AG08396 (cell line): ENCODE data around the gene ZNF648.
"Not testable (repeated sequence)": the region's sequence is repeated elsewhere in the genome, so short reads cannot be mapped to it uniquely, and the experiment has no call there.

ENCODE experiments used
- DNase-seq: peaks from one replicate; pipeline ENCODE4 v3.0.0; 2012; ENCODE audit warnings: low spot score, mixed read lengths

Gene ZNF648

DNA sequence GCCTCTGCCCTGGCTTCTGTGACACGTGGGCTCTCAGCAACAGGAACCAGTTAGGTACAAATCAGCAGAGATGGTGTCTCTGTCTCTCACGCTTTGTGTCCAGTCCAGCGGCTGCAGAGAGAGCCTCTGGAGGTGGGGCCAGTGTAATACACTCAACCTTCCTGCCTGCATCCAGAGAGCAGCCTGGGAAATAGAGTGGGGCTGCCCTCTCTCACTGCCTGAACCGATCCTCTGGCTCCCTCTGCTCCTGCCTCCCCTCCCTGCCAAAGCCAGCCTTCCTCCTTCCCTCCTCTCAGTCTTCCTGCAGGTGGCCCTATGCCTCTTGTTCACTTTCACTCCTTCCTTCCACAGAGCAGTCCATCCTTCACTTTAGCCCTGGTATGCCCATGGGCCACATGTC is at the start of gene ZNF648:
ZNF648 (minus strand) TSS at position 119 of the 400 bp plus-strand sequence. CDS start 3,702 bp downstream, outside the sequence.
- DNase-seq: no peak

GRCh38 chr1:182110635-182111034 is 49.1 kb upstream of the ZNF648 start:
- DNase-seq: no peak

- no peak for DNase-seq
Observed at GRCh38 chr1:182109771-182110170, 48.3 kb upstream of the ZNF648 start.

- no peak for DNase-seq
Observed at GRCh38 chr1:182107209-182107608, 45.7 kb upstream of the ZNF648 start.

- no peak for DNase-seq
Observed at GRCh38 chr1:182102043-182102416, 40.5 kb upstream of the ZNF648 start.

DNA sequence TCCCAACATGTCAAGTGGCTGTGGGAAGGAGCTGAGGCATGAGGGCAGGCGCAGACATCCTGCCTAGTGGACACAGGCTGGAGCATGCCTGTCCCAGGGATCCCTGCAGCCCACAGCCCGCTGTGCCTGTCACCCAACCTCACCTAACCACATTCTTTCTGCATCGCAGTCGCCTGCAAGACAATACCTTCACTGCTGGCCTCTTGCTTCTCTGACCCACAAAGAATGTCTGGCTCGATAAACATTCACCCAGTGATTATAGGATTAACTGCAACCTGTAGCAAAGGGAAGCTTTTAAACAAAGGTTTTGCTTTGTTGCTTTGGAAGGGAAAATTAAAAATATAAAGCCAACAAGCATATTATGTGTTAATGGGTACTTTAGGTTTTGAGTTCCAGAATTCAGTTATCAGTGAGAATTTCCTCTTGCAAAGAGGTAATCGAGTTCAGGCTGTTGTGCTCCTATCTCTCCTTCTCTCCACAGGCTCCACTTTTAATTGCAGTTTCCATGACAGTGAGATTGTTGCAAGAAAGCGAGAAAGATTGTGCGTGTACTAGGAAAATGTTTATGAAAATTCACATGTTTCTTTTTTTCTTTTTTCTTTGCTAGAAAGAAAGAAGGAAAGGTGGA is 40.0 kb upstream of the ZNF648 start:
- no peak for DNase-seq

DNA sequence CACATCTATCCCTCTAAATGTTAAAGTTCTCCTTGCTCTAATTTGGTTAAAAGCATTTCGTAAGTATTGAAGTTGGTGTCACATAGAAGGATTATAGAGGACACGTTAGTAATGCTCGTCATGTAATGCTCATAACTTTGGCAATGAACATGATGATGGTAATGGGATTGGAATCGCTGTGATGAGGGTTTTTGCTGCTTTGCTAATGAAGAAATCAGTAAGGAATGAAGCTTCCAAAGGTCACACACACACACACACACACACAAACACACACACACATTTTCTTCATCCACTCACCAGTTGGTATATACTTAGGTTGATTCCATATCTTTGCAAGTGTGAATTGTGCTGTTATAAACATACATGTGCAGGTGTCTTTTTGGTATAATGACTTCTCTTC is 36.8 kb upstream of the ZNF648 start:
- no peak for DNase-seq

- DNase-seq: no peak
Observed at GRCh38 chr1:182095946-182096345, 34.4 kb upstream of the ZNF648 start.

DNA sequence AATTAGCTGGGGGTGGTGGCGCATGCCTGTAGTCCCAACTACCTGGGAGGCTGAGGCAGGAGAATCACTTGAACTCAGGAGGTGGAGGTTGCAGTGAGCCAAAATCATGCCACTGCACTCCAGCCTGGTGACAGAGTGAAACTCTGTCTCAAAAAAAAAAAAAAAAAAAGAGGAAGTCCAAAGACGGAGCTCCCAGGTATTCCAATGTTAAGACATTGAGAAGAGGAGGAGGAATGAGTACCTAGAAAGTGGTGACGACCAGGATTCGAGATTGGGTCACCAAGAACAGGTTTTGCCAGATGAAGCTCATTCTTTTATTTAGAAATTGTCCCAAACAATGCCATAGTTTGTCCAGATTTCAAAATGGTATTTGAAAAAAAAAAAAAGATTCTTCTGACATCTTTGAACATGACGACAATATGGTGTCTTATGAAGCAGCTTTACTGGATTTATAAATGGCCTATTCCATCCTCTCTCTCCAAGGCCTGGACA is 33.0 kb upstream of the ZNF648 start:
- not testable (repeated sequence) for DNase-seq

- DNase-seq: no peak
Observed at GRCh38 chr1:182093781-182094180, 32.3 kb upstream of the ZNF648 start.

DNA sequence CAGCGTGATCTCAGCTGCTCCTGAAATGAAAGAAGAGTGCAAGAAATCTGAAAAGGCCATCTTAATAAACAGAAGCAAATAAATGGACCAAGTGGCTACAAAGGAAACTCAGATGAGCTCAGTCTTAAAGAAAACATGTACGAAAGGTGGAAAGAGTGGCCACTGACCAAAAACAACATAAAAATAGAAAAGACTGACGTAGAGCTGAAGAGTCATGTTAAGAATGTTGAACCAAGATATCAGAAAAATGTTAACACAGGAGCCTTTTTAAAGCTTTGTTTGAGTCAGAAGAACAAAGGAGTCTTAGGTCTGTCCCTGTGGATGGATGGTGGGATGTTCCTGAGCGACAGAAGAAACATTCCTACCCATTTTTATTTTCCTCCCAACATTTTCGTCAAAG is 30.8 kb upstream of the ZNF648 start:
- no peak for DNase-seq

DNA sequence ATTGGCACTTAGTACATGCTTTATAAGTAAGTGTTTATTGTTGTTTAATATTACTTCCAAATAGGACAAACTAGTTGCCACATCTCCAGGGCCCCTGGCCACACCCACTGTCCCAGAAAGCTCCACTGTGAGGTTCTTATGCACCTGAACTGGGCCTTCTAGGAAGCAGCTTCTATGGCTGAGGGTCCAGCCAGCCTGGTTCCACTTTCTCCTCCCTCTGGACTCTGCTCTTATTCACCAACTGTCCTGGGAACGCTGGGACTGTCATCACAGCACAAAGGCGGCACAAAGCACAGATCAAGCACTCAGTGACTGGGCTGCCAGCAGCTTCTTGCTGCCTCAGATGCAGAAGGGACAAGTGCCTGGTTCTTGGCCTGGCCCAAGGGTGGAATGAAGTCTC is 29.6 kb upstream of the ZNF648 start:
- DNase-seq: no peak

- DNase-seq: no peak
Observed at GRCh38 chr1:182087719-182088350, 26.3 kb upstream of the ZNF648 start.

DNA sequence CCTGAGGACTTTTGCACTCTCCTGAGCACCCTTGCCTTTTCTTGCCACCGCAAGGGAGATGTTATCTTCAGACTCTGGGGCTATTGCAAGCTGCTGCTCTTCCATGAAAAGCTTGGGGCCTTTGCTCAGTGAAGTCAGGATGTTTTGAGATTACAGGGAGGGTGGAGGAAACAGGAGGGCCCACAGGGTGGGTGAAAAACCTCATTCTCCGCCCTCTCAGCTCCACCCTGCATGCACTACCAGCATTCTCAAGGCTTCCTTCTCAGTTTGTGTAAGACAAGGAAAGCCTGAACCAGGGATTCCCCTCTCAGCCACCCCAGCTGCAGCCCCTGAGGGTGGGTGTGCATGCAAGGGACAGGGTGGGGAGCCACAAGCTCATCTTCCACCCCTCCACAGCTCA is 25.8 kb upstream of the ZNF648 start:
- no peak for DNase-seq

- DNase-seq: no peak
Observed at GRCh38 chr1:182086620-182087019, 25.1 kb upstream of the ZNF648 start.

GRCh38 chr1:182086136-182086535 is 24.6 kb upstream of the ZNF648 start:
- no peak for DNase-seq

GRCh38 chr1:182085726-182086125 is 24.2 kb upstream of the ZNF648 start:
- no peak for DNase-seq

- DNase-seq: peak; percentile 79
Observed at GRCh38 chr1:182084487-182085316, 23.2 kb upstream of the ZNF648 start.

- DNase-seq: no peak
Observed at GRCh38 chr1:182083851-182084486, 22.5 kb upstream of the ZNF648 start.

- DNase-seq: peak; percentile 45
Observed at GRCh38 chr1:182080955-182081582, 19.6 kb upstream of the ZNF648 start.

DNA sequence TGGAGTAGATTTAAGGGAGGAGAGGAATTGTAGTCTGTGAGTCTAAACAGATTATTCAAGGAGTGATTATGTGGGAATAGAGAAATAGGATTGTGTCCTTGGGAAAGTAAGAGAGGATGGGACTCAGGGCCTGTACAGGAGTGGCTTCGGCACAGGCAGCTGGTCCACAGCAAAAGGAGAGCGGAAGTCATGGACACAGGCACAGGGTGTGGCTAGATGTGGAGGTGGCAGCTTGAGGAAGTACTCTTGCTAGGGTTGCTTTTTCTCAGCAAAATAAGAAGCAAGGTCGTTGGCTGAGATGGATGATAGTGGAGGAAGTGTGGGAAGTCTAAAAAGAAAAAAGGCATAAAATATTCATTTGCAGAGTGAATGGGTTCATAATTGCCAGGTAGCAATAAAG is 18.5 kb upstream of the ZNF648 start:
- DNase-seq: no peak

GRCh38 chr1:182071924-182072323 is 10.4 kb upstream of the ZNF648 start:
- DNase-seq: no peak
